ENCODE measurements around the gene HKDC1. TPM values are rescaled to one million over a fixed set of nuclear protein-coding genes. Genes with fewer than 3 reads are reported as not detected.

The HKDC1 gene
- total RNA-seq, 4 donors from 2014 or later, result 0.06 to 1.5 (median 0.17) TPM; not detected in 1

DNA sequence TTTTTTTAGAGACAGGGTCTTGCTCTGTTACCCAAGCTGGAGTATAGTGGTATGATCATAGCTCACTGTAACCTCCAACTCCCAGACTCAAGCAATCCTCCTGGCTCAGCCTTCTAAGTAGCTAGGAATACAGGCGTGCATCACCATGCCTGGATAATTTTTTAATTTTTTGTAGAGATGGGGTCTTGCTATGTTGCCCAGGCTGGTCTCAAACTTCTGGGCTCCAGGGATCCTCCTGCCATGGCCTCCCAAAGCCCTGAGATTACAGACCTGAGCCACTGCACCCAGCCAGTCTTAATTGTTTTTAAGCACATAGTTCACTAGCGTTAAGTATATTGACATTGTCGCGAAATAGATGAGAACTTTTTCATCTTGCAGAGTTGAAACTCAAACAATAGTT is 38.1 kb upstream of the HKDC1 start:
- H3K4me3 ChIP-seq, result no peak overlapping the region
- no peak overlapping the region for H3K27ac ChIP-seq (replicated peaks in 1 of 4)
- WGBS, result 94% methylated on average over 4 of the region's 4 CpGs
- no peaks in the 10 kb centered on the region for H3K27me3 ChIP-seq
- peaks cover 15 to 36% (median 20%) of the 10 kb centered on the region in 4 donors for H3K36me3 ChIP-seq
- no peak for TF ChIP-seq CTCF (IDR thresholded peaks at IDR 0.05)
- no peak for TF ChIP-seq POLR2A (IDR thresholded peaks at IDR 0.05; ENCODE audit: low read depth)
- no peak for TF ChIP-seq EP300 (IDR thresholded peaks at IDR 0.05)
- TF ChIP-seq POLR2AphosphoS5 (IDR thresholded peaks at IDR 0.05), result no peak
- peaks cover 31 to 38% (median 33%) of the 10 kb centered on the region in 4 donors for H3K4me1 ChIP-seq
- no peaks in the 10 kb centered on the region for H3K9me3 ChIP-seq
- DNase-seq (ENCODE audit: extremely low spot score), result no peak
- intact Hi-C loops (cut with DNase I), result loop anchor here (5.0 to 10.0 kb wide), 2 partner anchors 60 to 197 kb away; partner anchors contain the start of genes KIFBP and VPS26A

- Histone ChIP-seq H3K36me3 (peaks cover 31 to 81% (median 59%) of the 10 kb centered on the region in 4 donors), H3K27ac (replicated peaks in 1 of 4) (no peak overlapping the region), H3K4me1 (peaks cover 15 to 20% (median 16%) of the 10 kb centered on the region in 4 donors), H3K4me3 (no peak overlapping the region), H3K27me3 (no peaks in the 10 kb centered on the region), H3K9me3 (no peaks in the 10 kb centered on the region)
- intact Hi-C loops (cut with DNase I), result loop anchor here (10.0 kb wide), 1 partner anchor 202 kb away; the partner anchor contains the start of gene KIFBP
- TF ChIP-seq POLR2AphosphoS5 (IDR thresholded peaks at IDR 0.05) (no peak), POLR2A (IDR thresholded peaks at IDR 0.05; ENCODE audit: low read depth) (no peak)
- no peak for DNase-seq (ENCODE audit: extremely low spot score)
- 78% methylated on average over 1 of the region's 1 CpG for WGBS
Measured at GRCh38 chr10:69186524-69186923, 33.6 kb upstream of the HKDC1 start.

DNA sequence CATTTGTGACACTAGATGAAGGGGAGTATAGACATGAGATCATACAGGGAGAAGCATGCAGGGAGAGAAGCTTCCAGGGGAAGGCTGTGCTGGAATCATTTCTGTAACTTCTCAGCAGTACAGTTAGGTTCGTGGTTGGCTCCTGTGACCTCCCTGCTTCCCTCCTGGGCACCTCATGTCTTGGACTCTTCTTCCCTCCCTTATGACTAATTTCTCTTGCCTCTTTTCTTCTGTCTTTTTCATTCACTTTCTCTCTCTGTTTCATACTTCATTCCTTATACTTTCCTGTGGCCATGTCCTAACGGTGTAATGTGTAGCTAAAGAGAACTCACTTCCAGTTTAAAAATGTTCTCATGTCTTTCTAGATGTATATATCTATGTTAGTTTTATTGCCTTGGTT is 19.1 kb upstream of the HKDC1 start:
- 77% methylated on average over 2 of the region's 2 CpGs for WGBS
- DNase-seq (ENCODE audit: extremely low spot score), result no peak
- Histone ChIP-seq H3K4me3 (no peak overlapping the region), H3K27ac (replicated peaks in 1 of 4) (no peak overlapping the region), H3K9me3 (no peaks in the 10 kb centered on the region), H3K27me3 (no peaks in the 10 kb centered on the region), H3K36me3 (peaks cover 68 to 99% (median 82%) of the 10 kb centered on the region in 4 donors), H3K4me1 (no peaks in the 10 kb centered on the region)
- intact Hi-C loops (cut with DNase I), result no loop called here
- TF ChIP-seq CTCF (IDR thresholded peaks at IDR 0.05) (no peak), POLR2A (IDR thresholded peaks at IDR 0.05; ENCODE audit: low read depth) (no peak), POLR2AphosphoS5 (IDR thresholded peaks at IDR 0.05) (no peak), EP300 (IDR thresholded peaks at IDR 0.05) (no peak)

DNA sequence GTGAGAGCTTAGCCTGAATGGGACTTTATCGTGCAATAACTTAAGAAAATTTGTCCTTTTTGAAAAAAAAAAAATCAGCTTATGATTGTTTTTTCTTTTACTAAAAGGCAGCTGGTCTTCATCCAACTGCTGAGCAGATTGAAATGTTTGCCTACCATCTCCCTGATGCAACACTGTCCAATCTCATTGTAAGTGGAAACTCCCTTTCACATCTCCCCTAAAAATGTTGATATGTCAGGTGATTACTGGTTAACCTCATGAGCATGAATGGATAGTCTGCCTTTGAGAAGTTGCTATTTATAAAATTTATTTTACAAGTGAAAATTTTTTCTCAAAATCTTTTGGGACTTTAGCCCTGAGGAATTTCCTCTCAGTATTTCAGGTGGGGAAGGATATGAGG is 17.8 kb upstream of the HKDC1 start:
- 77% methylated on average over 1 of the region's 1 CpG for WGBS

GRCh38 chr10:69208761-69209160 is 11.4 kb upstream of the HKDC1 start:
- TF ChIP-seq CTCF (IDR thresholded peaks at IDR 0.05) (no peak), POLR2A (IDR thresholded peaks at IDR 0.05; ENCODE audit: low read depth) (no peak), EP300 (IDR thresholded peaks at IDR 0.05) (no peak), POLR2AphosphoS5 (IDR thresholded peaks at IDR 0.05) (no peak)
- intact Hi-C loops (cut with DNase I), result no loop called here
- peaks cover 51 to 60% (median 54%) of the 10 kb centered on the region in 4 donors for H3K36me3 ChIP-seq
- H3K9me3 ChIP-seq, result no peaks in the 10 kb centered on the region
- H3K4me3 ChIP-seq, result no peak overlapping the region
- no peak for DNase-seq (ENCODE audit: extremely low spot score)
- 84% methylated on average over 6 of the region's 6 CpGs for WGBS
- no peaks in the 10 kb centered on the region for H3K27me3 ChIP-seq
- no peak overlapping the region for H3K27ac ChIP-seq (replicated peaks in 1 of 4)
- H3K4me1 ChIP-seq, result no peaks in the 10 kb centered on the region

More for the DNA sequence above, 17.8 kb upstream of the HKDC1 start:
- Histone ChIP-seq H3K27ac (replicated peaks in 1 of 4) (no peak overlapping the region), H3K27me3 (no peaks in the 10 kb centered on the region), H3K9me3 (no peaks in the 10 kb centered on the region), H3K4me3 (no peak overlapping the region), H3K4me1 (no peaks in the 10 kb centered on the region), H3K36me3 (peaks cover 69 to 99% (median 82%) of the 10 kb centered on the region in 4 donors)
- TF ChIP-seq POLR2AphosphoS5 (IDR thresholded peaks at IDR 0.05) (no peak), EP300 (IDR thresholded peaks at IDR 0.05) (no peak), CTCF (IDR thresholded peaks at IDR 0.05) (no peak), POLR2A (IDR thresholded peaks at IDR 0.05; ENCODE audit: low read depth) (no peak)
- intact Hi-C loops (cut with DNase I), result no loop called here
- no peak for DNase-seq (ENCODE audit: extremely low spot score)

All from esophagus muscularis mucosa (tissue), 4 donors.